HL-60 (cell line): Measurements from ENCODE around the gene EFCAB14.
"Not testable (repeated sequence)": the region's sequence is repeated elsewhere in the genome, so short reads cannot be mapped to it uniquely, and the experiment has no call there.

Experiments used
- CTCF ChIP-seq: IDR thresholded peaks from one replicate; pipeline ENCODE4 v1.5.1; 2011; ENCODE audit warnings: low read length, control low read depth, inconsistent platforms; ENCODE audit not compliant: insufficient read depth
- POLR2AphosphoS5 ChIP-seq: IDR thresholded peaks from 2 replicates; pipeline ENCODE4 v1.6.1; 2012; ENCODE audit warnings: low read depth
- REST ChIP-seq: IDR thresholded peaks from 2 replicates; pipeline ENCODE4 v1.6.1; 2012; ENCODE audit warnings: low read depth; ENCODE audit not compliant: insufficient replicate concordance

- not testable (repeated sequence) for TF ChIP-seq CTCF, REST, POLR2AphosphoS5
Measured at GRCh38 chr1:46720319-46720718, 1.4 kb upstream of the EFCAB14 start.
